WTC11 (cell line): ENCODE results near the gene DYNLRB2. TPM values are rescaled to one million over a fixed set of nuclear protein-coding genes. Genes with fewer than 3 reads are reported as not detected.
A peak's percentile ranks its signal among the peaks of the same experiment; 100 is the strongest.

Experiments used
- ATAC-seq: fragments of 200-7000 bp; cut with Tn5 transposase; 2 replicates; pipeline ENCODE4 v1.10.0; 2021; ENCODE audit warnings: mild to moderate bottlenecking, moderate library complexity
- Bru-seq: library from RNA; stranded (reverse); fragments of 400-500 nt; gene quantifications from one replicate; lab custom pipeline; 2021; lab: Mats Ljungman, UMichigan
- CTCF ChIA-PET: fragments of 300-600 bp; sonication (Branson Sonifier 250); formaldehyde crosslinking; loops from one replicate; lab custom pipeline; 2021; ENCODE audit warnings: antibody characterized with exemption; lab: Charles Lee
- POLR2A ChIA-PET: fragments of 350-600 bp; sonication (Branson Sonifier 250); formaldehyde crosslinking; loops from one replicate; lab custom pipeline; 2021; ENCODE audit warnings: antibody characterized with exemption; lab: Charles Lee
- DNase-seq: peaks from one replicate; pipeline ENCODE4 v3.0.0; 2021; ENCODE audit warnings: low spot score
- H3K27ac Mint-ChIP-seq: 2 replicates; pipeline ENCODE4 v1.8.0; 2021; ENCODE audit warnings: mixed read lengths
- H3K27me3 Mint-ChIP-seq: 2 replicates; pipeline ENCODE4 v1.8.0; 2021; ENCODE audit warnings: low read depth, mild to moderate bottlenecking, moderate library complexity, mixed read lengths
- H3K36me3 Mint-ChIP-seq: 2 replicates; pipeline ENCODE4 v1.8.0; 2021; ENCODE audit warnings: mixed read lengths
- H3K4me1 Mint-ChIP-seq: 2 replicates; pipeline ENCODE4 v1.8.0; 2022; ENCODE audit warnings: mixed read lengths
- H3K4me3 Mint-ChIP-seq: 2 replicates; pipeline ENCODE4 v1.8.0; 2021; ENCODE audit warnings: mild to moderate bottlenecking, moderate library complexity, mixed read lengths
- H3K9me3 Mint-ChIP-seq: 2 replicates; pipeline ENCODE4 v1.8.0; 2021; ENCODE audit warnings: mixed read lengths
- AR ChIP-seq: fragments of 250-450 bp; sonication (Bioruptor Pico); IDR thresholded peaks from 2 replicates; pipeline ENCODE4 v1.9.0; 2021; ENCODE audit warnings: mild to moderate bottlenecking
- ARID4B ChIP-seq: sonication (generic); formaldehyde crosslinking; IDR thresholded peaks from 2 replicates; pipeline ENCODE4 v1.8.0; 2023; ENCODE audit warnings: missing genetic modification reagents, mild to moderate bottlenecking, borderline replicate concordance
- ATF6 ChIP-seq: sonication (generic); formaldehyde crosslinking; IDR thresholded peaks from 2 replicates; pipeline ENCODE4 v1.8.1; 2023; ENCODE audit warnings: mild to moderate bottlenecking, missing genetic modification reagents
- CDX4 ChIP-seq: fragments of 250-450 bp; sonication (Bioruptor Pico); IDR thresholded peaks from 2 replicates; pipeline ENCODE4 v1.9.0; 2021; ENCODE audit warnings: moderate library complexity, mild to moderate bottlenecking, inconsistent platforms, borderline replicate concordance
- E2F1 ChIP-seq: sonication (generic); formaldehyde crosslinking; IDR thresholded peaks from 2 replicates; pipeline ENCODE4 v1.8.0; 2022; ENCODE audit warnings: mild to moderate bottlenecking, missing genetic modification reagents
- ELF4 ChIP-seq: sonication (generic); formaldehyde crosslinking; IDR thresholded peaks from 2 replicates; pipeline ENCODE4 v1.8.1; 2022; ENCODE audit warnings: low read depth, mild to moderate bottlenecking, moderate library complexity, missing genetic modification reagents
- GABPB1 ChIP-seq: sonication (generic); formaldehyde crosslinking; IDR thresholded peaks from 2 replicates; pipeline ENCODE4 v1.8.1; 2023; ENCODE audit warnings: mild to moderate bottlenecking, missing genetic modification reagents
- HMGA2 ChIP-seq: fragments of 250-450 bp; sonication (Bioruptor Pico); IDR thresholded peaks from 2 replicates; pipeline ENCODE4 v1.4.0; 2021; ENCODE audit warnings: mild to moderate bottlenecking, moderate library complexity
- JAZF1 ChIP-seq: fragments of 250-450 bp; sonication (Bioruptor Pico); IDR thresholded peaks from 2 replicates; pipeline ENCODE4 v1.9.0; 2021; ENCODE audit warnings: moderate library complexity, mild to moderate bottlenecking, inconsistent platforms
- MYBL2 ChIP-seq: sonication (generic); formaldehyde crosslinking; IDR thresholded peaks from 2 replicates; pipeline ENCODE4 v1.8.1; 2023; ENCODE audit warnings: mild to moderate bottlenecking, moderate library complexity, missing genetic modification reagents
- NFYB ChIP-seq: sonication (generic); formaldehyde crosslinking; conservative IDR thresholded peaks from 2 replicates; pipeline ENCODE4 v1.8.0; 2022; ENCODE audit warnings: low read depth, missing genetic modification reagents
- PREB ChIP-seq: sonication (generic); formaldehyde crosslinking; IDR thresholded peaks from 2 replicates; pipeline ENCODE4 v1.8.1; 2022; ENCODE audit warnings: mild to moderate bottlenecking, missing genetic modification reagents, moderate library complexity, borderline replicate concordance
- RELA ChIP-seq: sonication (generic); formaldehyde crosslinking; IDR thresholded peaks from 2 replicates; pipeline ENCODE4 v1.8.1; 2022; ENCODE audit warnings: missing genetic modification reagents, mild to moderate bottlenecking, borderline replicate concordance
- SMAD4 ChIP-seq: sonication (generic); formaldehyde crosslinking; IDR thresholded peaks from 2 replicates; pipeline ENCODE4 v1.8.0; 2022; ENCODE audit warnings: mild to moderate bottlenecking, missing genetic modification reagents
- TP53 ChIP-seq: sonication (generic); formaldehyde crosslinking; IDR thresholded peaks from 2 replicates; pipeline ENCODE4 v1.8.1; 2023; ENCODE audit warnings: mild to moderate bottlenecking, missing genetic modification reagents
- ZBTB21 ChIP-seq: sonication (generic); formaldehyde crosslinking; IDR thresholded peaks from 2 replicates; pipeline ENCODE4 v1.8.1; 2023; ENCODE audit warnings: mild to moderate bottlenecking, missing genetic modification reagents, borderline replicate concordance
- ZNF396 ChIP-seq: fragments of 250-450 bp; sonication (Bioruptor Pico); IDR thresholded peaks from 2 replicates; pipeline ENCODE4 v1.8.0; 2021; ENCODE audit warnings: mild to moderate bottlenecking, moderate library complexity, borderline replicate concordance
- long read RNA-seq, 3 experiments: library from RNA in 1 of 3; library from capped mRNA in 1 of 3; library from polyadenylated mRNA in 1 of 3; unstranded in 2 of 3; stranded (forward) in 1 of 3; transcript quantifications; one replicate each; pipeline ENCODE4 v2.0.0, GENCODE V29; 2021
- total RNA-seq: library from RNA; stranded (reverse); gene quantifications from 3 replicates; pipeline ENCODE4 v1.2.3, GENCODE V29; 2021
- TF ChIP-seq, protein P1 (sequence below): sonication (generic); formaldehyde crosslinking; IDR thresholded peaks from 2 replicates; pipeline ENCODE4 v1.8.1; 2022; ENCODE audit warnings: low read depth, missing genetic modification reagents, borderline replicate concordance
- TF ChIP-seq, protein P2 (sequence below): sonication (generic); formaldehyde crosslinking; IDR thresholded peaks from 2 replicates; pipeline ENCODE4 v1.8.0; 2023; ENCODE audit warnings: mild to moderate bottlenecking, missing genetic modification reagents

DYNLRB2 gene
- total RNA-seq (not detected in 3 replicates), Bru-seq, nascent RNA (percentile 15 among the genes with signal in this experiment)
- long read RNA-seq, experiment 1: 0 reads
- long read RNA-seq, experiment 2: 0 reads
- long read RNA-seq, experiment 3: 0 reads

DNA sequence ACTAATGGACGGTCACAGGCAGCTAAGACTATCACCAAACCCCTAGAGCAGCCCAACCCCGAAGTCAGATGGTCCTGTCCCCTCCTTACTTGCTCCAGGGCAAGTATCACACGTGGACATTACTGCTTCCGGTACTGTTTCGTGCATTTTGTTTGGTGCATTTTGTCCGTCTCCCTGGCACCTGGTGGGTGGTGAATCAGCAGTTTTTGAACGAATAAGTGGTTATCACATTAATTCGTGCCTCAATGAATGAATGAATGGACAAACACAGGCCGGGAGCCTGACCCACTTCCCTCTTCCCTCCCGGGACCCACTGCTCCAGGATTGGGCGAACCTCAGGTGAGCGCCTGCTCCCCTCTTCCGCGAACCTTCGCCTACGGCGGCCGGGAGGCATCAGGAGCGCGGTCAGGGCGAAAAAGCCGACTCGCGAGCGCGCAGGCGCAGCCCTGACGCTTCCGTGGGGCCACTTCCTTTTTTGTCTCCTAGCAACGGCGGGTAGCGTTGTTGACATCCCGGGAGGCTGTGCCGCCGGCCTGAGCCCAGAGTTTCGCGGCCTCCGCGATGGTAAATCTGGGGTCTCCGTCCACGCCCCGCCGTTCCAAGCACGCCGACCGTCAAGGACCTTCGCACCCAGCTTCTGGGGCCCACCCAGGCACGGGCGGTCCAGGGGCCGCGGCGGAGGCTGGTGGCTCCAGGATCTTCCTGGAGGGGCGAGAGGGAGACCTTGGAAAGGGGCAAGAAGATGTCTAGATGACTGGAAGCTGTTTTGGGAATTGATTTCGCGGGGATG, at the start of gene DYNLRB2:
TSS of gene DYNLRB2 (plus strand) at position 478 of the 790 bp plus-strand sequence. CDS start at position 562, 84 bp downstream.
- Mint-ChIP-seq H3K27me3 (peaks cover 62% of the 10 kb centered on the region), H3K36me3 (no peaks in the 10 kb centered on the region), H3K4me1 (peaks cover 14% of the 10 kb centered on the region), H3K9me3 (peaks cover 7% of the 10 kb centered on the region), H3K27ac (peak within 1 kb of the TSS; percentile 89; the same call in 1 of the 2 replicates), H3K4me3 (peak within 1 kb of the TSS; percentile 84)
- ATAC-seq: peak; percentile 97
- POLR2A ChIA-PET: no interaction called here
- peak; percentile 88 for DNase-seq
- CTCF ChIA-PET: no interaction called here
- TF ChIP-seq RELA (no peak), ZNF396 (CRISPR knock-in tag) (no peak), TP53 (CRISPR knock-in tag) (no peak), ARID4B (CRISPR knock-in tag) (peak; percentile 92; the same call in 1 of the 2 replicates), ELF4 (CRISPR knock-in tag) (no peak), HMGA2 (CRISPR knock-in tag) (no peak), ATF6 (CRISPR knock-in tag) (no peak), ZBTB21 (CRISPR knock-in tag) (no peak), MYBL2 (no peak), NFYB (no peak), SMAD4 (CRISPR knock-in tag) (no peak), CDX4 (CRISPR knock-in tag) (no peak), GABPB1 (peak; percentile 75), JAZF1 (CRISPR knock-in tag) (no peak), E2F1 (CRISPR knock-in tag) (no peak), AR (CRISPR knock-in tag) (no peak), PREB (no peak)
- TF ChIP-seq, protein P1, sequence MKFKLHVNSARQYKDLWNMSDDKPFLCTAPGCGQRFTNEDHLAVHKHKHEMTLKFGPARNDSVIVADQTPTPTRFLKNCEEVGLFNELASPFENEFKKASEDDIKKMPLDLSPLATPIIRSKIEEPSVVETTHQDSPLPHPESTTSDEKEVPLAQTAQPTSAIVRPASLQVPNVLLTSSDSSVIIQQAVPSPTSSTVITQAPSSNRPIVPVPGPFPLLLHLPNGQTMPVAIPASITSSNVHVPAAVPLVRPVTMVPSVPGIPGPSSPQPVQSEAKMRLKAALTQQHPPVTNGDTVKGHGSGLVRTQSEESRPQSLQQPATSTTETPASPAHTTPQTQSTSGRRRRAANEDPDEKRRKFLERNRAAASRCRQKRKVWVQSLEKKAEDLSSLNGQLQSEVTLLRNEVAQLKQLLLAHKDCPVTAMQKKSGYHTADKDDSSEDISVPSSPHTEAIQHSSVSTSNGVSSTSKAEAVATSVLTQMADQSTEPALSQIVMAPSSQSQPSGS (CRISPR knock-in tag): no peak
- TF ChIP-seq, protein P2, sequence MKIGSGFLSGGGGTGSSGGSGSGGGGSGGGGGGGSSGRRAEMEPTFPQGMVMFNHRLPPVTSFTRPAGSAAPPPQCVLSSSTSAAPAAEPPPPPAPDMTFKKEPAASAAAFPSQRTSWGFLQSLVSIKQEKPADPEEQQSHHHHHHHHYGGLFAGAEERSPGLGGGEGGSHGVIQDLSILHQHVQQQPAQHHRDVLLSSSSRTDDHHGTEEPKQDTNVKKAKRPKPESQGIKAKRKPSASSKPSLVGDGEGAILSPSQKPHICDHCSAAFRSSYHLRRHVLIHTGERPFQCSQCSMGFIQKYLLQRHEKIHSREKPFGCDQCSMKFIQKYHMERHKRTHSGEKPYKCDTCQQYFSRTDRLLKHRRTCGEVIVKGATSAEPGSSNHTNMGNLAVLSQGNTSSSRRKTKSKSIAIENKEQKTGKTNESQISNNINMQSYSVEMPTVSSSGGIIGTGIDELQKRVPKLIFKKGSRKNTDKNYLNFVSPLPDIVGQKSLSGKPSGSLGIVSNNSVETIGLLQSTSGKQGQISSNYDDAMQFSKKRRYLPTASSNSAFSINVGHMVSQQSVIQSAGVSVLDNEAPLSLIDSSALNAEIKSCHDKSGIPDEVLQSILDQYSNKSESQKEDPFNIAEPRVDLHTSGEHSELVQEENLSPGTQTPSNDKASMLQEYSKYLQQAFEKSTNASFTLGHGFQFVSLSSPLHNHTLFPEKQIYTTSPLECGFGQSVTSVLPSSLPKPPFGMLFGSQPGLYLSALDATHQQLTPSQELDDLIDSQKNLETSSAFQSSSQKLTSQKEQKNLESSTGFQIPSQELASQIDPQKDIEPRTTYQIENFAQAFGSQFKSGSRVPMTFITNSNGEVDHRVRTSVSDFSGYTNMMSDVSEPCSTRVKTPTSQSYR (CRISPR knock-in tag): no peak
